GM12878 (cell line): ENCODE results near the gene ZNF629. TPM values are rescaled to one million over a fixed set of nuclear protein-coding genes. Genes with fewer than 3 reads are reported as not detected.

Experiments used
- ATAC-seq: fragments of 200-7000 bp; cut with Tn5 transposase; 3 replicates; pipeline ENCODE4 v1.9.1; 2020; ENCODE audit warnings: mild to moderate bottlenecking, moderate library complexity
- BruUV-seq: library from RNA; stranded (reverse); fragments of 400-500 nt; replicated peaks from 2 replicates; lab custom pipeline; 2021; lab: Mats Ljungman, UMichigan
- CTCF ChIA-PET: fragments of 300-600 bp; sonication (Branson Sonifier 250); formaldehyde crosslinking; extraction: SDS; loops from one replicate; lab custom pipeline; 2021; ENCODE audit warnings: inconsistent platforms; lab: Yijun Ruan, JAX
- POLR2A ChIA-PET: fragments of 350-600 bp; formaldehyde crosslinking; extraction: SDS; loops from one replicate; lab custom pipeline; 2021; ENCODE audit warnings: inconsistent platforms; lab: Charles Lee
- RAD21 ChIA-PET: fragments of 300-600 bp; sonication (Branson Sonifier 250); formaldehyde crosslinking; loops from one replicate; lab custom pipeline; 2023; ENCODE audit warnings: antibody characterized with exemption; ENCODE audit not compliant: unreplicated experiment; lab: Charles Lee
- SMC1A ChIA-PET: fragments of 300-600 bp; sonication (Branson Sonifier 250); formaldehyde crosslinking; loops from one replicate; lab custom pipeline; 2023; ENCODE audit not compliant: unreplicated experiment, uncharacterized antibody; lab: Charles Lee
- DNase-seq: peaks from one replicate; pipeline ENCODE4 v3.0.0-alpha.2; 2011; ENCODE audit warnings: low read depth, low spot score
- FAIRE-seq: peaks from 3 replicates; lab custom pipeline; 2011; peaks lifted over from hg19 to GRCh38; lab: Jason Lieb, UNC
- H2AFZ ChIP-seq: 2 replicates; pipeline ENCODE4 v1.6.0; 2011; ENCODE audit warnings: low read depth, low read length, control low read depth; ENCODE audit not compliant: control insufficient read depth
- H3K27ac ChIP-seq: 2 replicates; pipeline ENCODE4 v1.5.1; 2011; ENCODE audit warnings: control low read depth; ENCODE audit not compliant: control insufficient read depth, insufficient read depth
- H3K27me3 ChIP-seq, 2 experiments: replicated peaks in 1 of 2; 2 replicates each; pipeline versions ENCODE4 v1.6.0 to v1.6.1; 2011; ENCODE audit warnings: low read length in 1 of 2; ENCODE audit not compliant: control insufficient read depth in 2 of 2, insufficient read depth in 2 of 2
- H3K36me3 ChIP-seq, 2 experiments: 2 replicates each; pipeline ENCODE4 v1.5.1; 2011; ENCODE audit warnings: low read length in 1 of 2; ENCODE audit not compliant: control insufficient read depth in 2 of 2, insufficient read depth in 2 of 2
- H3K4me1 ChIP-seq: 2 replicates; pipeline ENCODE4 v1.6.1; 2011; ENCODE audit warnings: mild to moderate bottlenecking, low read length, moderate library complexity, mixed read lengths; ENCODE audit not compliant: control insufficient read depth, insufficient read depth
- H3K4me2 ChIP-seq: 2 replicates; pipeline ENCODE4 v1.6.0; 2011; ENCODE audit warnings: control low read depth; ENCODE audit not compliant: control insufficient read depth, insufficient read depth
- H3K4me3 ChIP-seq: fragments of 200-600 bp; sonication (generic); 2 replicates; pipeline ENCODE4 v1.5.1; 2016
- H3K79me2 ChIP-seq: 2 replicates; pipeline ENCODE4 v1.6.0; 2011; ENCODE audit warnings: low read length; ENCODE audit not compliant: control insufficient read depth, insufficient read depth
- H3K9ac ChIP-seq: 2 replicates; pipeline ENCODE4 v1.8.0; 2011; ENCODE audit warnings: low read length, control low read depth, mixed read lengths; ENCODE audit not compliant: control insufficient read depth, insufficient read depth
- H3K9me3 ChIP-seq: replicated peaks from 3 replicates; pipeline ENCODE4 v1.5.1; 2011; ENCODE audit warnings: mild to moderate bottlenecking, low read length; ENCODE audit not compliant: control insufficient read depth, insufficient read depth
- H4K20me1 ChIP-seq: 2 replicates; pipeline ENCODE4 v1.6.0; 2011; ENCODE audit not compliant: control insufficient read depth, insufficient read depth
- HDGF ChIP-seq: fragments of 450-650 bp; IDR thresholded peaks from 2 replicates; pipeline ENCODE4 v1.6.1; 2016; ENCODE audit warnings: antibody characterized with exemption
- POLR2A ChIP-seq: IDR thresholded peaks from 2 replicates; pipeline ENCODE4 v1.6.1; 2011; ENCODE audit warnings: low read depth, mild to moderate bottlenecking, low read length
- POLR2AphosphoS2 ChIP-seq: IDR thresholded peaks from 2 replicates; pipeline ENCODE4 v1.6.1; 2011; ENCODE audit warnings: low read depth, mild to moderate bottlenecking, low read length, improper control_type of control experiment, moderate library complexity
- REST ChIP-seq: IDR thresholded peaks from 2 replicates; pipeline ENCODE4 v1.6.1; 2012; ENCODE audit warnings: mild to moderate bottlenecking, low read depth, low read length
- SPI1 ChIP-seq: IDR thresholded peaks from 2 replicates; pipeline ENCODE4 v1.6.1; 2011; ENCODE audit warnings: low read depth, mild to moderate bottlenecking, low read length, moderate library complexity, borderline replicate concordance; ENCODE audit not compliant: insufficient read depth
- YY1 ChIP-seq: IDR thresholded peaks from 2 replicates; pipeline ENCODE4 v1.6.1; 2011; ENCODE audit warnings: low read depth, mild to moderate bottlenecking, low read length
- WGBS: methylation state at CpG from one replicate; pipeline ENCODE4 v1.1.6; 2016; ENCODE audit warnings: low lambda C conversion rate; ENCODE audit not compliant: insufficient replicate concordance, insufficient coverage; ENCODE audit errors: missing lambda C conversion rate; 5-methylcytosine and 5-hydroxymethylcytosine counted together
- in situ Hi-C: fragments of 300-500 bp; cut with MboI; formaldehyde crosslinking; loops from 9 replicates; pipeline ENCODE4 v1.14.3; 2018; ENCODE audit warnings: mixed read lengths
- intact Hi-C: fragments of 100-400 bp; cut with micrococcal nuclease; formaldehyde crosslinking; loops from one replicate; pipeline ENCODE4 v1.14.2; 2022; ENCODE audit not compliant: unreplicated experiment
- polyA plus RNA-seq, 11 experiments: library from polyadenylated mRNA; depleted of rRNA in 4 of 11; unstranded in 6 of 11; stranded (reverse) in 5 of 11; fragments of >200 nt; fragmentation: Nextera tagmentation in 4 of 11; fragmentation: Illumina TruSeq in 1 of 11; extraction: Ambion mirVana in 4 of 11; extraction: Trizol in 1 of 11; gene quantifications; 1 replicate in 1 of 11; 2 replicates in 10 of 11; pipeline versions ENCODE4 v1.2.1 to v1.2.3, GENCODE V29; 2011 to 2016; ENCODE audit warnings: inconsistent platforms in 2 of 11, missing spikeins in 2 of 11, low read depth in 1 of 11
- total RNA-seq, 4 experiments: library from RNA; depleted of rRNA in 3 of 4; stranded (reverse); fragments of >200 nt in 3 of 4; fragmentation: Illumina TruSeq in 1 of 4; extraction: Trizol in 1 of 4; gene quantifications; 2 replicates each; pipeline versions ENCODE4 v1.2.1 to v1.2.3, GENCODE V29; 2013 to 2021

ZNF629 gene
- total and polyA plus RNA-seq, 10 of the 15 experiments (the other 5 are each of a cell fraction or from before 2014, with no cell fraction given): 0.02 to 0.69 (median 0.40) TPM

GRCh38 chr16:30758988-30759491 is 28.0 kb downstream of the ZNF629 start:
- peaks cover 5 to 7% of the 10 kb centered on the region in 2 experiments; a peak in 3 of 4 replicates for H3K36me3 ChIP-seq
- ChIA-PET SMC1A (interaction anchor here (1.2 to 1.6 kb wide), 2 partner anchors 56 to 86 kb away, joined by 3 to 7 read pairs; no protein-coding TSS in a partner anchor), POLR2A (interaction anchor here (0.5 to 1.6 kb wide), 4 partner anchors 11 to 415 kb away, joined by 3 to 9 read pairs (median 4); partner anchors contain the start of gene PHKG2), RAD21 (no interaction called here), CTCF (no interaction called here)
- WGBS: 81% methylated on average over 10 of the region's 10 CpGs
- peaks cover 15% of the 10 kb centered on the region for H3K79me2 ChIP-seq
- intact Hi-C loops: no loop called here
- no peak for FAIRE-seq
- H3K9ac ChIP-seq: no peak overlapping the region
- H3K4me3 ChIP-seq: no peak overlapping the region
- in situ Hi-C loops: loop anchor here (25.0 kb wide), 1 partner anchor 1128 kb away; no protein-coding TSS in a partner anchor
- H4K20me1 ChIP-seq: no peaks in the 10 kb centered on the region
- no peak overlapping the region for H3K4me2 ChIP-seq
- H3K27me3 ChIP-seq: no peaks in the 10 kb centered on the region
- peaks cover 9% of the 10 kb centered on the region for H3K4me1 ChIP-seq
- H3K27ac ChIP-seq: no peak overlapping the region
- no TSS peak for BruUV-seq
- no peaks in the 10 kb centered on the region for H3K9me3 ChIP-seq
- DNase-seq: no peak
- no peak overlapping the region for H2AFZ ChIP-seq
- TF ChIP-seq REST (no peak), YY1 (no peak), SPI1 (peak; percentile 43; the same call in 1 of the 2 replicates), POLR2AphosphoS2 (0 out of 2 replicates have a peak, but pooled peaks have one; percentile 23), POLR2A (peak; percentile 43; the same call in 1 of the 2 replicates), HDGF (no peak)
- TF ChIP-seq, all 136 proteins: peak for 3
- ATAC-seq: no peak
